GM18520 (cell line): ENCODE data around the gene LGALS9C.
A peak's percentile ranks its signal among the peaks of the same experiment; 100 is the strongest.
"Not testable (repeated sequence)": the region's sequence is repeated elsewhere in the genome, so short reads cannot be mapped to it uniquely, and the experiment has no call there.

Experiments
- ATAC-seq: cut with Tn5 transposase; IDR thresholded peaks from one replicate; pipeline ENCODE4 v1.9.1; 2021; ENCODE audit not compliant: unreplicated experiment

LGALS9C gene

GRCh38 chr17:18476508-18477308 is at the start of gene LGALS9C:
TSS of gene LGALS9C (plus strand) at chr17:18476789. CDS start at chr17:18476855, 66 bp downstream.
- peak; percentile 57 for ATAC-seq

GRCh38 chr17:18432206-18432605 is 44.4 kb upstream of the LGALS9C start:
- ATAC-seq = not testable (repeated sequence)

- not testable (repeated sequence) for ATAC-seq
Measured at GRCh38 chr17:18439465-18439870, 37.1 kb upstream of the LGALS9C start.

- ATAC-seq = not testable (repeated sequence)
Measured at GRCh38 chr17:18442093-18442492, 34.5 kb upstream of the LGALS9C start.

GRCh38 chr17:18442532-18442931 is 34.1 kb upstream of the LGALS9C start:
- not testable (repeated sequence) for ATAC-seq

GRCh38 chr17:18447476-18448205 is 28.9 kb upstream of the LGALS9C start:
- ATAC-seq = not testable (repeated sequence)

- not testable (repeated sequence) for ATAC-seq
Measured at GRCh38 chr17:18448311-18448710, 28.3 kb upstream of the LGALS9C start.

- not testable (repeated sequence) for ATAC-seq
Measured at GRCh38 chr17:18449833-18450232, 26.8 kb upstream of the LGALS9C start.

- ATAC-seq = not testable (repeated sequence)
Measured at GRCh38 chr17:18450998-18451397, 25.6 kb upstream of the LGALS9C start.

- ATAC-seq = not testable (repeated sequence)
Measured at GRCh38 chr17:18451969-18452368, 24.6 kb upstream of the LGALS9C start.

- not testable (repeated sequence) for ATAC-seq
Measured at GRCh38 chr17:18459035-18459434, 17.6 kb upstream of the LGALS9C start.

GRCh38 chr17:18463831-18464502 is 12.6 kb upstream of the LGALS9C start:
- ATAC-seq = not testable (repeated sequence)

GRCh38 chr17:18466250-18466983 is 10.2 kb upstream of the LGALS9C start:
- not testable (repeated sequence) for ATAC-seq

GRCh38 chr17:18467001-18467400 is 9.6 kb upstream of the LGALS9C start:
- not testable (repeated sequence) for ATAC-seq

- ATAC-seq = not testable (repeated sequence)
Measured at GRCh38 chr17:18468472-18469171, 8.0 kb upstream of the LGALS9C start.

GRCh38 chr17:18469837-18470236 is 6.8 kb upstream of the LGALS9C start:
- not testable (repeated sequence) for ATAC-seq

GRCh38 chr17:18470345-18470930 is 6.2 kb upstream of the LGALS9C start:
- not testable (repeated sequence) for ATAC-seq

- ATAC-seq = not testable (repeated sequence)
Measured at GRCh38 chr17:18473967-18474366, 2.6 kb upstream of the LGALS9C start.

GRCh38 chr17:18474754-18475153 is 1.8 kb upstream of the LGALS9C start:
- ATAC-seq = peak; percentile 30

- peak; percentile 37 for ATAC-seq
Measured at GRCh38 chr17:18477367-18477766, 778 bp downstream of the LGALS9C start.
